CD14-positive monocyte (primary cell): Measurements from ENCODE around the gene SORBS1. TPM values are rescaled to one million over a fixed set of nuclear protein-coding genes. Genes with fewer than 3 reads are reported as not detected.

Experiments
- DNase-seq, 3 donors: peaks; one replicate each; pipeline ENCODE4 v3.0.0-alpha.2; 2011 to 2022
- H2AFZ ChIP-seq: 2 replicates; pipeline ENCODE4 v1.6.0; 2012; ENCODE audit warnings: mild to moderate bottlenecking, low read depth, low read length, inconsistent platforms; ENCODE audit not compliant: insufficient read depth, poor library complexity, severe bottlenecking
- H3K27ac ChIP-seq, 2 donors: 1 replicate in 1 of 2; 2 replicates in 1 of 2; pipeline ENCODE4 v1.5.1; 2012 to 2013; ENCODE audit warnings: low read length in 2 of 2, control low read depth in 1 of 2, inconsistent platforms in 1 of 2, low read depth in 1 of 2, mild to moderate bottlenecking in 1 of 2
- H3K27me3 ChIP-seq, 2 donors: one replicate each; pipeline versions ENCODE4 v1.6.0 to v1.6.1; 2011 to 2013; ENCODE audit warnings: low read length in 2 of 2; ENCODE audit not compliant: control insufficient read depth in 2 of 2, insufficient read depth in 2 of 2
- H3K36me3 ChIP-seq, 2 donors: replicated peaks in 1 of 2; 1 replicate in 1 of 2; 2 replicates in 1 of 2; pipeline versions ENCODE4 v1.5.1 to v1.6.1; 2012 to 2013; ENCODE audit warnings: low read length in 2 of 2, control low read depth in 1 of 2, inconsistent platforms in 1 of 2, mild to moderate bottlenecking in 1 of 2; ENCODE audit not compliant: insufficient read depth in 2 of 2, control insufficient read depth in 1 of 2
- H3K4me1 ChIP-seq, 2 donors: 1 replicate in 1 of 2; 2 replicates in 1 of 2; pipeline versions ENCODE4 v1.5.1 to v1.6.1; 2012 to 2013; ENCODE audit warnings: low read length in 2 of 2, control low read depth in 1 of 2, inconsistent platforms in 1 of 2, mild to moderate bottlenecking in 1 of 2, moderate library complexity in 1 of 2; ENCODE audit not compliant: insufficient read depth in 2 of 2, control insufficient read depth in 1 of 2
- H3K4me2 ChIP-seq: replicated peaks from 2 replicates; pipeline ENCODE3; 2012; ENCODE audit warnings: low read length, moderate library complexity, mild to moderate bottlenecking; ENCODE audit not compliant: poor library complexity, severe bottlenecking; ENCODE audit errors: extremely low read depth
- H3K4me3 ChIP-seq, 3 experiments: fragments of 200-600 bp in 1 of 3; sonication (generic) in 1 of 3; replicated peaks in 1 of 3; 1 replicate in 2 of 3; 2 replicates in 1 of 3; pipeline ENCODE4 v1.5.1; 2011 to 2013; ENCODE audit warnings: low read length in 3 of 3, mild to moderate bottlenecking in 3 of 3, control low read depth in 2 of 3, low read depth in 2 of 3, inconsistent platforms in 1 of 3, moderate library complexity in 1 of 3
- H3K79me2 ChIP-seq: 2 replicates; pipeline ENCODE4 v1.6.0; 2012; ENCODE audit warnings: mild to moderate bottlenecking, control low read depth, inconsistent platforms, low read length, moderate library complexity; ENCODE audit not compliant: insufficient read depth
- H3K9ac ChIP-seq: 2 replicates; pipeline ENCODE4 v1.6.0; 2017; ENCODE audit warnings: low read length, mild to moderate bottlenecking; ENCODE audit not compliant: insufficient read depth, poor library complexity, severe bottlenecking
- H3K9me3 ChIP-seq, 2 donors: replicated peaks in 1 of 2; 1 replicate in 1 of 2; 2 replicates in 1 of 2; pipeline versions ENCODE4 v1.5.1 to v1.6.1; 2012 to 2013; ENCODE audit warnings: low read length in 2 of 2, control low read depth in 1 of 2; ENCODE audit not compliant: control insufficient read depth in 1 of 2, insufficient read depth in 1 of 2
- H4K20me1 ChIP-seq: 2 replicates; pipeline ENCODE4 v1.6.0; 2012; ENCODE audit warnings: mild to moderate bottlenecking, low read length, control low read depth, moderate library complexity; ENCODE audit not compliant: insufficient read depth
- H3K27ac Mint-ChIP-seq, 7 donors: one replicate each; pipeline ENCODE4 v1.8.0; 2020; ENCODE audit warnings: mild to moderate bottlenecking in 7 of 7, mixed read lengths in 7 of 7, moderate library complexity in 6 of 7, inconsistent platforms in 2 of 7
- H3K27me3 Mint-ChIP-seq, 3 donors: one replicate each; pipeline ENCODE4 v1.8.0; 2021 to 2022; ENCODE audit warnings: low read depth in 3 of 3, mild to moderate bottlenecking in 3 of 3, mixed read lengths in 3 of 3, moderate library complexity in 3 of 3, inconsistent platforms in 1 of 3
- H3K36me3 Mint-ChIP-seq, 2 donors: one replicate each; pipeline ENCODE4 v1.8.0; 2020; ENCODE audit warnings: mixed read lengths in 2 of 2, inconsistent platforms in 1 of 2, mild to moderate bottlenecking in 1 of 2
- H3K4me1 Mint-ChIP-seq: one replicate; pipeline ENCODE4 v1.8.0; 2020; ENCODE audit warnings: mild to moderate bottlenecking, mixed read lengths
- H3K4me3 Mint-ChIP-seq, 2 donors: one replicate each; pipeline ENCODE4 v1.8.0; 2020; ENCODE audit warnings: mild to moderate bottlenecking in 2 of 2, mixed read lengths in 2 of 2, moderate library complexity in 1 of 2
- H3K9me3 Mint-ChIP-seq, 7 donors: one replicate each; pipeline ENCODE4 v1.8.0; 2020 to 2022; ENCODE audit warnings: mixed read lengths in 7 of 7, mild to moderate bottlenecking in 6 of 7, moderate library complexity in 6 of 7, inconsistent platforms in 2 of 7
- WGBS: methylation state at CpG from one replicate; pipeline ENCODE4 v1.1.5; 2013; ENCODE audit warnings: missing lambda C conversion rate; ENCODE audit not compliant: insufficient coverage; 5-methylcytosine and 5-hydroxymethylcytosine counted together
- intact Hi-C, 2 donors: fragments of 100-400 bp; cut with micrococcal nuclease; formaldehyde crosslinking; loops; one replicate each; pipeline versions ENCODE4 v1.15.0 to v1.15.1; 2023
- polyA plus RNA-seq, 3 donors: library from polyadenylated mRNA; depleted of rRNA in 1 of 3; unstranded in 2 of 3; stranded (reverse) in 1 of 3; fragments of 300-500 nt in 2 of 3; fragments of >200 nt in 1 of 3; fragmentation: Illumina TruSeq in 2 of 3; gene quantifications; 1 replicate in 2 of 3; 2 replicates in 1 of 3; pipeline ENCODE4 v1.2.3, GENCODE V29; 2012 to 2021
- TF ChIP-seq, protein P1 (sequence below): fragments of 200-600 bp; IDR thresholded peaks from one replicate; pipeline ENCODE4 v1.8.0; 2022; ENCODE audit warnings: antibody characterized with exemption, mild to moderate bottlenecking

SORBS1 gene
- polyA plus RNA-seq, 3 donors = 0.08 to 0.15 TPM; not detected in 1

DNA sequence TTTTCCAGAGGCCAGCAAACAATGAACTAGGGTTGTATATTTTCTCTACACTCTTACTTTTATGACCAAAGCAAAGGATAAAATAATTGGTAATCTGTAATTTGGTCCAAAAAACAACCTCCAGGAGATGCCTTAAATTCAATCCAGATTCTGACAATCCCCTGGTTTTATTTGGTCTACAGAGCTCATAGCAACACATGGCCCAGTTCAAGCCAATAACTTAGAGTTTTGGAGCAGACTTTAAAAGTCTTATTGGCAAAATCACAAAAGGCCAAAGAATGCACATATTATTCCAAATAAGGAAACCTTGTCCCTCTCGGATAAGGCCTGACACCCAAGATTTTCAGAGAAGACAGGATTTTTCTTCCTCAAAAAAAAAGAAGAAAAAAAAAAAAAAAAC lies 51.9 kb downstream of the SORBS1 start:
- no peaks in the 10 kb centered on the region for H3K79me2 ChIP-seq
- H3K27me3 Mint-ChIP-seq = peaks cover 0 to 4% (median 0%) of the 10 kb centered on the region in 3 donors
- H3K36me3 ChIP-seq = no peaks in the 10 kb centered on the region
- DNase-seq = no peak
- H3K9me3 ChIP-seq = no peaks in the 10 kb centered on the region
- H3K36me3 Mint-ChIP-seq = no peaks in the 10 kb centered on the region
- no peak overlapping the region for H3K4me3 ChIP-seq
- no peak overlapping the region for H3K27ac Mint-ChIP-seq
- no peaks in the 10 kb centered on the region for H3K4me1 ChIP-seq
- H3K4me2 ChIP-seq = no peak overlapping the region
- no peak overlapping the region for H3K9ac ChIP-seq
- H4K20me1 ChIP-seq = no peaks in the 10 kb centered on the region
- H2AFZ ChIP-seq = no peak overlapping the region
- H3K9me3 Mint-ChIP-seq = peaks cover 0 to 2% (median 0%) of the 10 kb centered on the region in 7 donors
- TF ChIP-seq, protein P1, sequence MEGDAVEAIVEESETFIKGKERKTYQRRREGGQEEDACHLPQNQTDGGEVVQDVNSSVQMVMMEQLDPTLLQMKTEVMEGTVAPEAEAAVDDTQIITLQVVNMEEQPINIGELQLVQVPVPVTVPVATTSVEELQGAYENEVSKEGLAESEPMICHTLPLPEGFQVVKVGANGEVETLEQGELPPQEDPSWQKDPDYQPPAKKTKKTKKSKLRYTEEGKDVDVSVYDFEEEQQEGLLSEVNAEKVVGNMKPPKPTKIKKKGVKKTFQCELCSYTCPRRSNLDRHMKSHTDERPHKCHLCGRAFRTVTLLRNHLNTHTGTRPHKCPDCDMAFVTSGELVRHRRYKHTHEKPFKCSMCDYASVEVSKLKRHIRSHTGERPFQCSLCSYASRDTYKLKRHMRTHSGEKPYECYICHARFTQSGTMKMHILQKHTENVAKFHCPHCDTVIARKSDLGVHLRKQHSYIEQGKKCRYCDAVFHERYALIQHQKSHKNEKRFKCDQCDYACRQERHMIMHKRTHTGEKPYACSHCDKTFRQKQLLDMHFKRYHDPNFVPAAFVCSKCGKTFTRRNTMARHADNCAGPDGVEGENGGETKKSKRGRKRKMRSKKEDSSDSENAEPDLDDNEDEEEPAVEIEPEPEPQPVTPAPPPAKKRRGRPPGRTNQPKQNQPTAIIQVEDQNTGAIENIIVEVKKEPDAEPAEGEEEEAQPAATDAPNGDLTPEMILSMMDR = no peak
- no peak overlapping the region for H3K27ac ChIP-seq
- H3K4me3 Mint-ChIP-seq = no peak overlapping the region
- no CpG with 5 or more reads among the region's 1 CpG for WGBS
- H3K4me1 Mint-ChIP-seq = no peaks in the 10 kb centered on the region
- intact Hi-C loops = no loop called here
- H3K27me3 ChIP-seq = no peaks in the 10 kb centered on the region

DNA sequence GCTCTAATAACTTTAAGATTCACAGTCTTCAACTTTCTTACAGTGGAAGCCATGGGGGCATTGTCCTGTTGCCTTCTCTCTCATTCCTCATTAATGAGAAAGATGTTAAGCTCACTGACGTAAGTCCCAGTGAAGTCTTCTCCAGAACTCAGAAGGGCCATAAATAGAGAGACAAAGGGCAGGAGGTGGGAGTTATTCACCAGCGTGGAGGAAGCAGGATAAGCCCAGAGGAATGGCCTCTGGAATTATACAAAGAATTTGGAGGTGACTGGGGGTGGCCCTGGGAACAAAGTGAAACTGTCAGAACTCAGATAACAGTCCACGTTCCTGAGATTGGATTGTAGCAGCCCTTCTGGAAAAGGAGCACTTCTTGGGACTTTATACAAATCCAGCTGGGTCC lies 52.4 kb downstream of the SORBS1 start:
- Histone ChIP-seq H3K9me3 (no peaks in the 10 kb centered on the region), H3K4me1 (no peaks in the 10 kb centered on the region), H4K20me1 (no peaks in the 10 kb centered on the region), H3K79me2 (no peaks in the 10 kb centered on the region), H3K36me3 (no peaks in the 10 kb centered on the region), H2AFZ (no peak overlapping the region), H3K4me3 (no peak overlapping the region), H3K4me2 (no peak overlapping the region), H3K9ac (no peak overlapping the region), H3K27me3 (no peaks in the 10 kb centered on the region), H3K27ac (no peak overlapping the region)
- H3K9me3 Mint-ChIP-seq = peaks cover 0 to 2% (median 0%) of the 10 kb centered on the region in 7 donors
- no peaks in the 10 kb centered on the region for H3K36me3 Mint-ChIP-seq
- no peaks in the 10 kb centered on the region for H3K4me1 Mint-ChIP-seq
- intact Hi-C loops = no loop called here
- H3K27ac Mint-ChIP-seq = no peak overlapping the region
- no peak for DNase-seq
- 93% methylated on average over 3 of the region's 3 CpGs for WGBS
- no peak overlapping the region for H3K4me3 Mint-ChIP-seq
- peaks cover 0 to 4% (median 0%) of the 10 kb centered on the region in 3 donors for H3K27me3 Mint-ChIP-seq
- TF ChIP-seq, protein P1 = no peak
